A549 (cell line): ENCODE data around the gene GRID2IP.

ENCODE experiments used
- CEBPB ChIP-seq, 2 experiments: fragments of >200 bp in 1 of 2; sonication (Bioruptor Twin) in 1 of 2; formaldehyde crosslinking in 1 of 2; IDR thresholded peaks; 2 replicates each; pipeline ENCODE4 v1.6.1; 2012 to 2016
- CTCF ChIP-seq: fragments of >200 bp; sonication (Bioruptor Twin); formaldehyde crosslinking; IDR thresholded peaks from 3 replicates; pipeline ENCODE4 v1.5.1; 2016
- EP300 ChIP-seq, 2 experiments: fragments of >200 bp; sonication (Bioruptor Twin); formaldehyde crosslinking; IDR thresholded peaks; 2 replicates in 1 of 2; 3 replicates in 1 of 2; pipeline ENCODE4 v1.6.1; 2016 to 2017
- ESRRA ChIP-seq: fragments of 150-350 bp; IDR thresholded peaks from 2 replicates; pipeline ENCODE4 v1.6.1; 2014; ENCODE audit warnings: mild to moderate bottlenecking, low read length, borderline replicate concordance
- HMGXB4 ChIP-seq: fragments of 250-450 bp; sonication (Bioruptor Pico); IDR thresholded peaks from 2 replicates; pipeline ENCODE4 v1.5.0; 2021; ENCODE audit warnings: mild to moderate bottlenecking, moderate library complexity, borderline replicate concordance
- JUNB ChIP-seq: fragments of >200 bp; sonication (Bioruptor Twin); formaldehyde crosslinking; IDR thresholded peaks from 2 replicates; pipeline ENCODE4 v1.6.1; 2016
- MAX ChIP-seq: IDR thresholded peaks from 2 replicates; pipeline ENCODE4 v1.6.1; 2012

GRCh38 chr7:6531492-6532279 is 19.6 kb downstream of the GRID2IP start:
- TF ChIP-seq CEBPB (IDR thresholded peaks at IDR 0.05) (no peak), CTCF (no peak), HMGXB4 (no peak), JUNB (no peak), MAX (no peak), ESRRA (no peak), EP300 (IDR thresholded peaks at IDR 0.05) (no peak)
